Dendritic cell treated with granulocyte-macrophage colony-stimulating factor and Interleukin-4, amounts not matched to agents 40 ng/mL and 50 ng/mL, for 4 days (primary cell): ENCODE data around the gene SPACDR.

ENCODE experiments used
- H3K27ac Mint-ChIP-seq: one replicate; pipeline ENCODE4 v1.8.0; 2022; ENCODE audit warnings: mild to moderate bottlenecking, mixed read lengths
- H3K27me3 Mint-ChIP-seq: one replicate; pipeline ENCODE4 v1.8.0; 2022; ENCODE audit warnings: mild to moderate bottlenecking, mixed read lengths
- H3K36me3 Mint-ChIP-seq: one replicate; pipeline ENCODE4 v1.8.0; 2022; ENCODE audit warnings: low read depth, mixed read lengths
- H3K4me1 Mint-ChIP-seq: one replicate; pipeline ENCODE4 v1.8.0; 2022; ENCODE audit warnings: low read depth, mixed read lengths
- H3K4me3 Mint-ChIP-seq: one replicate; pipeline ENCODE4 v1.8.0; 2022; ENCODE audit warnings: mild to moderate bottlenecking, moderate library complexity, mixed read lengths
- H3K9me3 Mint-ChIP-seq: one replicate; pipeline ENCODE4 v1.8.0; 2022; ENCODE audit warnings: mixed read lengths
- intact Hi-C: fragments of 100-400 bp; cut with micrococcal nuclease; formaldehyde crosslinking; loops from one replicate; pipeline ENCODE4 v1.15.0; 2022

Gene SPACDR

DNA sequence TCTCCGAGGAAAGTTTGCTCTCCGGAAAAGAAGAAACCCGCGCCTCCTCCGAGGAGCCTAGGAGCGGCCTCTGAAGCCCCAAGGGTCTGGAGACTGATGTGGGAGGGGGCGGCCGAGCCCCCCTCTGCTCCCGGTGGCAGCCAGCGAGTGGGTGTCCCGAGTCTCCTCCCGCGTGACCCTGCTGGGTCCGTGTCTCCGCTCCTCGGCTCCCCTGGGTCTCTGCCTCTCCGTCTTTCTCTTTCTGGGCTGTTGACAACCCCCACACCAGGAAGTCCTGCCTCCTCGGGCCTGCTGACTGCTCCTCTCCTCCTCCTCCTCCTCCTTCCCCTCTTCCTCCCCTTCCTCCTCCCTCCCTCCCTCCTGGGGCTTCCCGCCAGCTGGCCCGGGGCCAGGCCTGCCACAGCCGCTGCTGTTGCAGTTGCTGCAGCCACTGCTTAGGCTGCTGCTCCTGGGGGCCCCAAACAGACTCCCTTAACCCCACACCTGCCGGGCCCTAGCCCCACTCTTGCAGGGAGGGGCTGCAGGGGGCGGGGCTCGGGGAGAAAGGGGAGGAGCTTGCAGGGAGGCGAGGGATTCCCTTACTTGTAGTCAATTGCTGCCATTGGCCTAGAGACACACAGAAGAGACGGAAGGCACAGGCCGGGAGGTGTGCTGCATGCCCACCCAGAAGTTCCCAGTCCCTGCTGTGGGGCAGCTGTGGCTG, 15.0 kb upstream of the SPACDR start, which contains the start of gene TSC22D4:
TSS of gene TSC22D4 (minus strand) at position 257 of the 703 bp plus-strand sequence. CDS start 1,176 bp downstream, outside the sequence.
- intact Hi-C loops: loop anchor here (5.0 to 10.0 kb wide), 2 partner anchors 63 to 226 kb away; partner anchors contain the start of gene POP7
- peak within 1 kb of the TSS; percentile 77 for H3K27ac Mint-ChIP-seq
- peaks cover 9% of the 10 kb centered on the region for H3K27me3 Mint-ChIP-seq
- peaks cover 47% of the 10 kb centered on the region for H3K4me1 Mint-ChIP-seq
- no peaks in the 10 kb centered on the region for H3K9me3 Mint-ChIP-seq
- H3K36me3 Mint-ChIP-seq: peaks cover 52% of the 10 kb centered on the region
- peak within 1 kb of the TSS; percentile 99 for H3K4me3 Mint-ChIP-seq

- intact Hi-C loops: loop anchor here (5.0 to 10.0 kb wide), 2 partner anchors 64 to 227 kb away; partner anchors contain the start of gene POP7
- Mint-ChIP-seq H3K4me1 (peaks cover 58% of the 10 kb centered on the region), H3K9me3 (no peaks in the 10 kb centered on the region), H3K27ac (peak overlapping the region; percentile 77), H3K4me3 (peak overlapping the region; percentile 99), H3K27me3 (peaks cover 5% of the 10 kb centered on the region), H3K36me3 (peaks cover 64% of the 10 kb centered on the region)
These were observed 13.8 kb upstream of the SPACDR start for GRCh38 chr7:100477871-100478267.

DNA sequence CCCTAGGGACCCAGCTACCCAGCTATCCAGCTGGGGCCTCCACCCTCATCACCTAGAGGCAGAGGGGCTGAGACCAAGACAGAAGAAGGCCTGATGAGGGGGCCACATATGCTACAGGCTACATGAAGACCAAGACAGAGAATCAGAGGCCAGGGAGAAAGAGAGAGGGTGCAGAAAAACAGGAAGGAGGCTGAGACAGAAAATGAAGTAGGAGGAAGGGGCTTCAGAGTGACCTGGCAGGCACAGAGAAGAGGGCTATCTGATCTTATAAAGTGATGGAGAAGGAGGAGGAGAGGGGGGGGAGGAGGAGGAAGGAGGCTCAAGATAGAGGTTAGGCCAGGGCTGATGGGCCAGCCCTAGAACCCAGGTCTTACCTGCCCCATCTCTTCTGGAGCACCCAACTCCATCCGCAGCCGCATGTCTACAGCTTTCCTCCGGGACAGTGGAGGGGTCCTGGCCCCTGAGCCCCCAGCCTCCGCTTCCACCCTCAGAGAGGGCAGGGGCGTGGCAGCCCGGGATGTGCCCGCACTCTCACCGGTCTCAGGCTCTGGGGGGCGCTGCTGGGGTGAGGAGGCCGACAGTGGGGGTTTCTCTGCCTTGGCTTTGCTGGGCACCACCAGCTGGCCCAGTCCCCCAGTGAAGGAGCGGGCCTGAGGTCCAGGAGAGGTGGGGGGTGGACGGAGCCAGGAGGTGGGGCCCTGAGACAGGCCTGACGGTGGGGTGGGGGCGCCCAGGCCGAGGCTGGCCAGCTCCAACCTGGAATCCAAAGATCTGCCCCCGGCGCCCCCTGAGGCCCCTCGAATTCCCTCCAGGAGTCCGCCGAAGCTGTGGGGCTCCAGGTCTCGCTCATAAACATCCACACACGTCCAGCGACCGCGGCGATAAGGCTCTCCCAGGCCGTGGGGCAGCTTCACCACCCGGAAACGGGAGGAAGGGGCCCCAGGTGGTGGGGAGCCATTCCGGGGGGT, 13.1 kb upstream of the SPACDR start:
- Mint-ChIP-seq H3K36me3 (peaks cover 71% of the 10 kb centered on the region), H3K9me3 (no peaks in the 10 kb centered on the region), H3K4me1 (peaks cover 56% of the 10 kb centered on the region), H3K27ac (peak overlapping the region; percentile 77), H3K27me3 (no peaks in the 10 kb centered on the region), H3K4me3 (peak overlapping the region; percentile 99)
- intact Hi-C loops: loop anchor here (5.0 to 10.0 kb wide), 2 partner anchors 65 to 228 kb away; partner anchors contain the start of gene POP7

DNA sequence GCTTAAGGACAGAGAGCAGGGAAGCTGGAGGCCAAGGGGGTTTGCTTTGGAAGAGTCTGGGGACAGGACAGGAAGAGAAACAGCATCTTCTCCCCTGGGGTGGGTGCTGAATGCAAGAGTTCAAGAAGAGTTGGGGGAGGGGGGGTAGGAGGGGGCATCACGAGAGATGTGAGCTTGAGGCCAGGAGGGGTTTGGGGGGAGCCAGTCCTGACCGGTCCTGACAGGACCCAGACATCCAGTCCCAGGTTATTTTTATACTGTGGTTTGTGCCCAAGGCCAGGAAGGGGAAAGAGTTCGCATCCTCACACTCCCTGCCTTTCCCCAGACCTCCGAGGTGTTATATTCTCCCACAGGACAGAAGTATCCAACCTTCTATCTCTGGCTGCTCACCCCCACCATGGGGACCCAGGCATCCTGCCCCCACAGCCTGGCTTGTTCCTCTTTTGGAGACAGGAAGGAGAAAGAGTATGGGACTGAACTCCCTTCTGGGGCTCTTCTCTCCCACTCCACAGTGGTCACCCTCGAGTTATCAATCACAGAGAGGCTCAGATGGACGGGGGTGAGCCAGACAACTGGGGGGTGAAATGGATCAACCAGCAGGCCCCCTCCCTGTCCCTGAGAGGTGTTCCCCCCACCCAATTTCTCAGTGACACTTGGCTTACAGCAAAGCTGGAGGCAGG, 12.2 kb upstream of the SPACDR start:
- intact Hi-C loops: loop anchor here (5.0 to 10.0 kb wide), 2 partner anchors 66 to 229 kb away; partner anchors contain the start of gene POP7
- no peaks in the 10 kb centered on the region for H3K9me3 Mint-ChIP-seq
- peak overlapping the region; percentile 99 for H3K4me3 Mint-ChIP-seq
- H3K36me3 Mint-ChIP-seq: peaks cover 80% of the 10 kb centered on the region
- H3K27ac Mint-ChIP-seq: peak overlapping the region; percentile 77
- H3K27me3 Mint-ChIP-seq: no peaks in the 10 kb centered on the region
- peaks cover 61% of the 10 kb centered on the region for H3K4me1 Mint-ChIP-seq

- H3K27me3 Mint-ChIP-seq: no peaks in the 10 kb centered on the region
- peaks cover 66% of the 10 kb centered on the region for H3K4me1 Mint-ChIP-seq
- H3K4me3 Mint-ChIP-seq: peak overlapping the region; percentile 99
- H3K27ac Mint-ChIP-seq: peak overlapping the region; percentile 77
- H3K9me3 Mint-ChIP-seq: no peaks in the 10 kb centered on the region
- peaks cover 87% of the 10 kb centered on the region for H3K36me3 Mint-ChIP-seq
- intact Hi-C loops: loop anchor here (5.0 to 10.0 kb wide), 2 partner anchors 67 to 229 kb away; partner anchors contain the start of gene POP7
These were observed 11.5 kb upstream of the SPACDR start for GRCh38 chr7:100475549-100475948.

- Mint-ChIP-seq H3K4me1 (peaks cover 85% of the 10 kb centered on the region), H3K9me3 (no peaks in the 10 kb centered on the region), H3K4me3 (peak overlapping the region; percentile 69), H3K36me3 (peaks cover 100% of the 10 kb centered on the region), H3K27ac (peak overlapping the region; percentile 77), H3K27me3 (no peaks in the 10 kb centered on the region)
- intact Hi-C loops: loop anchor here (10.0 kb wide), 1 partner anchor 232 kb away; the partner anchor contains the start of gene POP7
These were observed 8.9 kb upstream of the SPACDR start for GRCh38 chr7:100472854-100473499.

GRCh38 chr7:100472121-100472851, 8.2 kb upstream of the SPACDR start:
- H3K4me1 Mint-ChIP-seq: peaks cover 89% of the 10 kb centered on the region
- intact Hi-C loops: loop anchor here (10.0 kb wide), 1 partner anchor 233 kb away; the partner anchor contains the start of gene POP7
- peaks cover 100% of the 10 kb centered on the region for H3K36me3 Mint-ChIP-seq
- H3K9me3 Mint-ChIP-seq: no peaks in the 10 kb centered on the region
- peak overlapping the region; percentile 77 for H3K27ac Mint-ChIP-seq
- H3K27me3 Mint-ChIP-seq: no peaks in the 10 kb centered on the region
- H3K4me3 Mint-ChIP-seq: peak overlapping the region; percentile 69

- intact Hi-C loops: loop anchor here (10.0 kb wide), 1 partner anchor 234 kb away; the partner anchor contains the start of gene POP7
- Mint-ChIP-seq H3K27ac (peak overlapping the region; percentile 22), H3K27me3 (no peaks in the 10 kb centered on the region)
These were observed 7.0 kb upstream of the SPACDR start for GRCh38 chr7:100471021-100471420.

DNA sequence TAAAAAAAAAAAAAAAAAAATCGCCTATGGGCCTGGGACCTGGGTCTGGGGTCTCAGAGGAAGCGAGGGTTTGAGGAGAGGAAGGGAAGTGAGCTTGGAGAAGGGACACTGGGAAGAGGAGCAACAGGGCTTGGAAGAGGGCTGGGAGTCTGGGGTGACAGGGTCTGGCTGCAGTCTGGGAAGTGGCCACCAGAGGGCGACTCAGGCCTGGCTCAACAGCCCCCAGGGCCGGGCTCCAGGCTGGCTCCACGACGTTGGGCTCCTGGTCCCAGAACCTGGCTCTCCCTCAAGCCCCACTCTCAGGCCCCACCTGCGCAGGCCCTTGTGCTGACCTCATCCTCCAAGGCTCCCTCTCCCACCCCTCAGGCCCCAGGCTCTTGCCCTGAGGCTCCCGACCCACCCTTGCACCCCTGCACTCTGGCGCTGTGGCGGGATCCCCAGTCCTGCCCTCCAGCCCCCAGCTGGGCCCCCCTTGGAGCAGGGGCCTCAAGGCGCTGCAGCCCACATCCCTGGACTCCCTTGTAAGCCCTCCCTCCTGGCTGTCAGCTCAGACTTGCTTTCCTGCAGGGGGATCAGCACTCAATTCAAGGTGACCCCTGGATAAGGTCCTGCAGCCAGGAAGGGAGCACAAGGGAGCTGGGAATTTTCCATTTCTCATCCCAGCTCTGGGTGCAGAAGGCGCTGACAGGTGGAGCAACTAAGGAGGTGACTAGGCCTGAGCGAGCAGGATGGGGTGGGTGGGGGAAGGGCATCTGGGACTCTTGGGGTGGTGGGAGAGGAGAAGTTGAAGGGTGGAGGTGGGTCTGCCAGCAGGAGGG, 5.4 kb upstream of the SPACDR start:
- H3K4me1 Mint-ChIP-seq: peaks cover 74% of the 10 kb centered on the region
- H3K27me3 Mint-ChIP-seq: no peaks in the 10 kb centered on the region
- no peaks in the 10 kb centered on the region for H3K9me3 Mint-ChIP-seq
- intact Hi-C loops: loop anchor here (1.0 to 10.0 kb wide), 3 partner anchors 14 to 235 kb away; partner anchors contain the start of genes NYAP1 and POP7
- peak overlapping the region; percentile 34 for H3K4me3 Mint-ChIP-seq
- H3K27ac Mint-ChIP-seq: no peak overlapping the region
- peaks cover 98% of the 10 kb centered on the region for H3K36me3 Mint-ChIP-seq

More at GRCh38 chr7:100471021-100471420, 7.0 kb upstream of the SPACDR start:
- Mint-ChIP-seq H3K4me1 (peaks cover 89% of the 10 kb centered on the region), H3K4me3 (no peak overlapping the region), H3K9me3 (no peaks in the 10 kb centered on the region), H3K36me3 (peaks cover 100% of the 10 kb centered on the region)

DNA sequence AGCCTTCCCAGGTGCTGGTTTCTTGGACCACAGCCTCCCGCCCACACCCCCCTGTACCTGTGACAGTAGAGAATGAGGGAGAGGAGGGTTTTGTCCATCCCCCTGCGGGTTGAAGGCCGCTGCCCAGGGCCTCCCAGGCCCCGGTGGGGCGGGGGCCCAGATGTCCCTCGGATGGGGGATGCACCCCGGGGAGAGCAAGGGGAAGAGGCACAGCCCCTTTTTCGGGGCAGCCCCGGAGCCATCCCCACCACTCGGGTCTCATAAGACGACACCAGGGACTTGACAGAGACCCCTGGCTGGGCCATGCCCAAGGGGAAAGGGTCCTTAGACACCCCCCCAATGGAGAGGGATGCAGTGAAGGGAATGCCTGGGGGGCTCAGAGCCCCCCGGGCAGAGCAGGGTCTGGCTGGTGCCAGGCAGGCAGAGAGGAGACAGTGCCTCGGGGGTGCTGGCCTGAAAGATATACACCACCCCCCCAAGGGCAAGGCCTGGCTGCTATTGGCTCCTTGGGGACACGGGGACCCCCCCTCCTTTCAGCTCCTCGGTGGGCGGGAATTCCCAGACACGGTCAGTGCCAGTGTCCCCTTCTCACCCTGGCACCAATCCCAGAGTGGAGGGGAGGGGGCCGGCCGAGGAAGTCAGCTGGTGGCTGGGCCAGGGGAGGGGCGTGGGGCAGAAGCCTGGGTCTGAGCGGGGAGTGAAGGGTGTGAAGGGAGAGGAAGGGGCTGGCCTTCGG, 3.7 kb upstream of the SPACDR start:
- Mint-ChIP-seq H3K4me1 (peaks cover 58% of the 10 kb centered on the region), H3K27me3 (no peaks in the 10 kb centered on the region), H3K4me3 (no peak overlapping the region), H3K9me3 (no peaks in the 10 kb centered on the region), H3K27ac (peak overlapping the region; percentile 10), H3K36me3 (peaks cover 96% of the 10 kb centered on the region)
- intact Hi-C loops: no loop called here
